Hepatocyte (in vitro differentiated cells): Measurements from ENCODE around the gene OPRM1.

Experiments used
- CTCF ChIP-seq: fragments of 200-600 bp; sonication (generic); IDR thresholded peaks from 2 replicates; pipeline ENCODE4 v1.5.1; 2016; ENCODE audit warnings: antibody characterized with exemption, mild to moderate bottlenecking; ENCODE audit not compliant: poor library complexity
- EZH2 ChIP-seq: fragments of 200-600 bp; sonication (generic); IDR thresholded peaks from 2 replicates; pipeline ENCODE4 v1.6.1; 2016; ENCODE audit warnings: antibody characterized with exemption, mild to moderate bottlenecking, borderline replicate concordance
- EZH2phosphoT487 ChIP-seq: fragments of 200-600 bp; sonication (generic); IDR thresholded peaks from one replicate; pipeline ENCODE4 v1.6.1; 2018; ENCODE audit warnings: antibody characterized with exemption, mild to moderate bottlenecking, low read depth, moderate library complexity; ENCODE audit not compliant: unreplicated experiment, severe bottlenecking

DNA sequence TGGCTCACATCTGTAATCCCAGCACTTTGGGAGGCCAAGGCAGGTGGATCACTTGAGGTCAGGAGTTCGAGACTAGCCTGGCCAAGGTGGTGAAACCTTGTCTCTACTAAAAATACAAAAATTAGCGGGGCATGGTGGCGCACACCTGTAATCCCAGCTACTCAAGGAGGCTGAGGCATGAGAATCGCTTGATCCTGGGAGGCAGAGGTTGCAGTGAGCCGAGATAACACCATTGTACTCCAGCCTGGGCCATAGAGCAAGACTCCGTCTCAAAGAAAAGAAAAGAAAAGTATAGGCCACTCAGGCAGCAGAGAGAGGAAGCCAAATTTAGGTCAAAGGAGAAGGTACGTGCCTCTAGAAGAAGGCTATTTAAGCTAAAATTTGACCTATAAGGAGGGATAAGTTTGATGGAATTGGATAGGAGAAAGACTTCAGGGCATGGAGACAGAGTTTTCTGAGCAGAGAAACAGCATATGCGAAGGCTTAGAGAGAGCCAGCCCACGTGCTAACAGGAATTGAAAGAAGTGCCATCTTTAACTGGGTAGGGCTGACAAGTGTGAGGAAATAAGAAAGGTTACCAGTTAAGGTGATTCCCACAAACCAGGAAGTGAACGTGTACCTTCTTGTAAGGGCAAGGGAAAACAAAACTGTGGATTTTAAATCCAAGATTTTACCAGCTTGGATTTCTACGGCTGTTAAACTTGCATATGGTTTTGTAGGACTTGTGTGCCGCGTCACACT is 203.7 kb downstream of the OPRM1 start:
- no peak for TF ChIP-seq CTCF
- TF ChIP-seq EZH2phosphoT487, result no peak
- no peak for TF ChIP-seq EZH2
